ENCODE data around the gene MEX3C.

MEX3C gene

DNA sequence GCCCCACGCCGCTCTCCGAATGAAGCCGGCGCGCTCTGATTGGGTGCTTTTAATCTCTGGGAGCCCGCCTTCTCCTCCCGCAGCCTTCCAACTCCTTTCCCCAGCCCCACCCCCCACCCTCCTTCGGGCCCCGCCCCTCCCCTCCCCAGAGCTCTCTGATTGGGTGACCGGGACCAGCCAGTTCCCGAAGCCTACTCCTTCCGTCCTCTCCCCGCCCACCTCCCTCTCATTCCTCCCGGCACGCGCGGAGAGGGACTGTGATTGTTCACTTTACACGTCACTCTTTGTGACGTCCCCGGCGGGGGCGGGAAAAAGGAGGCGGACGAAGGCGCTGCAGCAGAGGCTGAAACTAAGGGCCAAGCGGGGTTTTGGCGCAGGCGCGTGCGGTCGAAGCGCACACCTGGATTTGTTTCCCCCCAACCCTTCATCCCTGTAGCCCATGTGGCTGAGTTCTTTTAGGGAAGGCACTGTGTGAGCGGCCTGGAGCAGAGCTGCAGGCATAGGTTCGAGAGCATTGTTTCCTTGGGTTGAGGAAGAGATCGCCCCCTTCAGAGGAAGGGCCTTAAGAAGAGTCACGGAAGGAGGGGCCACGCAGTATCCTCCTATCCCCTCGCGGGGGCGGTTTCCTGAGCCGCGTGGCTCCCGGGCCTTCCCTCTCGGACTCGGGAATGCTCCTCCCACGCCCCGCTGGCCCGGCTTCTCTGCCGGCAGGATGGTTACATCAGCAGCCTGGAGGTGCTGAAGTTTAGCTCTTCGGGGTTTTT is at the start of gene MEX3C:
MEX3C (minus strand) TSS at position 21 of the 764 bp plus-strand sequence. CDS start 361 bp downstream, outside the sequence.
- peak; percentile 99 to 100 for DNase-seq

DNA sequence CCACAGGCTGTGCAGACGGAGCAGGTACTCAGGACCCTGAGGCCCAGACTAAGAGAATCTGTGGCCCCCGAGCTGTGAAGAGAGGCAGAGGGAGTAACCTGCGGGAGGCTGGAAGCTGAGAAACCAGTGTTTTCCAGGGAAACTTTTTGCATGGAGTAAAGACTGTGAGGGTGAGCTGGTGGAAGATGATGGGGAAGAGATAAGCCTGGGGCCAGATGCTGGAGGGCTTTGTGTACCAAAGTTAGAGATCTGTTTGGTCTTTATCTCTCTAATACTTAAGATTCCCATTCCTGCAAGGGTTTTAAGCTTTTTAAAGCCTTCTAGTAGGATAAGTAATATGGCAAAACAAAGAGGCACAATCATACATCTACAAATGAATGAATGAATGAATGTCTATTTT is 43.7 kb upstream of the MEX3C start:
- no peak for DNase-seq

DNA sequence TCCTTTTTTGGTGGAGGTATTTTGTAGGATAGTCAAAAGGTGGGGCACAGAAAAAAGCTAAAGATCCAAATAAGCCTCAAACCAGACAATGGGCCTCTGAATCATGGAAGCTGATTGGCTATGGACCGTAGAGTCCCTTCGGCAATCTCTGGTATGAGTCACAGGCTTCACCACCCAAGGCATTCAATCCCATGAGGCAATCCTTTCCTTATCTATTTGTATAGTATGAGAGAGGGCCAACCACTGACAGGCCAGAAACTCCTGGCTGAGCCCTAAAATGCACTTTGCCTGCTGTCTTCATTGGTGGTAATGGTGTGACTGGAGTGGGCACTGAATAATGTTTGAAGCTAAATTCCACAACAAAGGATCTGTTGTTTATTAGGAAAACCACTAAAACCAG is 38.7 kb upstream of the MEX3C start:
- no peak for DNase-seq

DNA sequence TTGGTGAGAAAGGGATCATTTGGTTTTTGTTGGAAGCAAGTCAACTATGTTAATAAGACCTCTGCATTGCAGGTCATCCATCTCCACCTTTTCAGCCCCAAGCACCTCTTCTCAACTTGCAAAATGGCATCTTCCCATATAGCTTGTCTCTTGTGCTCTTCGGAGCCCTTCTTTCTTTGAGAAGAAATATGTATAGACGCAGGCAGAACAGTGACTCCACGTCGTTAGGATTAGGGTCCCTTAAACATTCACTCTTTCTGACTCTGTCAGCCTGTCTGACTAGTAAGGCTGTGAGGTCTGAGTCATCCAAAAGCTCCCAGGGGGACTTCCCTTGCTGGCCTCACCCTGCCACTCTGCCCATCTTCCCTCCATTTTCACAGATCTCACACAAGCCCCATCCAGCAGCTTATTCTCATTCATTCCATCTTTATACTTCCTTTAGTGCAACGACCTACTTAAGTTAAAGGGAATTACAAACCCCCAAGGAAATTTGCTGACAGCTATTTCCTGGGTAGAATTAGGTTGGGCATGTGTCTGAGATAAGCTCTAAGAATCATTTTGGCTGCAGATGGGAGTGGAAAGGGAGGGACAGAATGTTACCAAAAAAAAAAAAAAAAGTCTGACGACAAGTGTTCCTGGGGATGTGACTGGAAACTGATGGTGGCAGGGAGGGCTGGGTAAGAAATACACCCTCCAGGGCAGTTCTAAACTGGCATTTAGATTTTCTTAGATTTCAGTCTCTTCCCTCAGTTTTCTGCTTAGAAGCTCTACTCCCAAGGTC is 37.7 kb upstream of the MEX3C start:
- DNase-seq, result peak; percentile 44 to 62

GRCh38 chr18:51234117-51235008 is 36.9 kb upstream of the MEX3C start:
- peak in 1 of 2 experiments; percentile 24 for DNase-seq

GRCh38 chr18:51229328-51229727 is 31.8 kb upstream of the MEX3C start:
- DNase-seq, result no peak

- DNase-seq, result no peak
Observed at GRCh38 chr18:51227660-51228059, 30.2 kb upstream of the MEX3C start.

- no peak for DNase-seq
Observed at GRCh38 chr18:51226587-51227350, 29.3 kb upstream of the MEX3C start.

DNA sequence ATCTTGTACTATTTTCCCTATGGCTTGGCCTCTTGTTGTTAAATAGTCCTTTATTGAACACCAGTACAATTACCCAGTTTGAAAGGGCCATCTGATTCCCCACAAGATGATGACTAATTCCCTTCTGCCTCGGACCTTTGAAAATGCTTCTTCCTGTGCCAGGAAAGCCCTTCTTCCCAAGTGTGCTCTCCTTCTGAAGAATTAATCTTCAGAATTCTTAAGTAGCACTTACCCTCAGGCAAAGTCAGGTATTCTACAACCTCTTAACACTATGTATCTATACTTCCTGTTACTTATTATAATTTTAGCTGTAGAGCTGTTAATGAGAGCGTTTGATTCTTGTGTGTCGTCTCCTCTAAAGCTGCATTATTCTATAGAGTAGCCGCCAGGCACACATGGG is 28.6 kb upstream of the MEX3C start:
- DNase-seq, result no peak

DNA sequence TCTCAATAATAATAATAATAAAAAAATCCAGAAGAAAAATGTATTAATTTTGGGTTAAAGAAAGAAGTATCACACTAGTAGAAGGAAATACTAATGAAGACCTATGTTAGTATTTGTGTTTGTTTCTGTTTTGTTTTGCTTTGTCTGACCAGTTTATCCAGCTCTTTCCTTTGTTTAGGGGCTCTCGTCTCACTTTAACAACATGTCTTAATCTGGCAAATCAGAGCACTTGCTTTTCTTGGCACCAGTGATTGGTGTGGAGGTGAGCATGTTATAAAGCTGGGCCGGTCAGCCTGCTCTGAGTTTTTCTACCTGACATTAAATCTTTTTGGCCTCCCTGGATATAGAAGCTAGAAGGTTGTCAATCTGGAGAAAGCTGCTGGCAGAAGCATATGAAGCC is 15.1 kb upstream of the MEX3C start:
- no peak for DNase-seq

GRCh38 chr18:51211552-51211951 is 14.1 kb upstream of the MEX3C start:
- DNase-seq, result peak; percentile 70 to 72

GRCh38 chr18:51196811-51197660 is 445 bp downstream of the MEX3C start:
- peak in 1 of 2 experiments; percentile 66 for DNase-seq

DNA sequence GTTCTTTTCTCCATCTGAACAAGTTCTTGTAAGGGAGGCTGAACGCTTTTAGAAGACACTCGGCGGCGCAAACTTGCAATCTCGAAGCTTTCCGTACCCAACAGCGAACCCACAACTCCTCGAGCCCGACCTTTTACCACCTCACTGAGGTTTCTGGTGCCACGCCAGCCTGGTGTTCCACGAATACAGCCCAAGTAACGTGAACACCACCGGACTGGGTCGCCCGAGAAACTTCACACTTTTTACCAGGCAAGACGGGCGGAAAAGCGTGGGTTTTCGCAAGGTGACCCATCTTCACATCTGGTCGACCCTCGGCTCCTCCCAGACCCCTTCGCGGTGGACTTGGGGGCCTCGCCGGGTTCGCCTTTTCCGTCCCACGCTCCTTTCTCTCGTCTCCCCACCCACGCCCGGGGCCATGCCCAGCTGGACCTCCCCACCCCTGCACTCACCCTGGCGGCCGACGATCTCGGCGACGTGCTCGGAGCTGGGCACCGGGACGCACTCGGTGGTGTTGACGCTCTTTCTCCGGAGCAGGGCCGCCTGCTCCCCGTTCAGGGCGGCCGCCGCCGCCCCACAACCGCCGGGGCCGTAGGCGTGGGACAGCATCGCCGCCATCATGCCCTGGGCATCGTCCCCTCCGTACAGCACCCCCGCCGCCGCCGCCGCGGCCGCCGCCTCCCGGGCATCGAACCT is 1.2 kb downstream of the MEX3C start:
- DNase-seq, result peak; percentile 72

DNA sequence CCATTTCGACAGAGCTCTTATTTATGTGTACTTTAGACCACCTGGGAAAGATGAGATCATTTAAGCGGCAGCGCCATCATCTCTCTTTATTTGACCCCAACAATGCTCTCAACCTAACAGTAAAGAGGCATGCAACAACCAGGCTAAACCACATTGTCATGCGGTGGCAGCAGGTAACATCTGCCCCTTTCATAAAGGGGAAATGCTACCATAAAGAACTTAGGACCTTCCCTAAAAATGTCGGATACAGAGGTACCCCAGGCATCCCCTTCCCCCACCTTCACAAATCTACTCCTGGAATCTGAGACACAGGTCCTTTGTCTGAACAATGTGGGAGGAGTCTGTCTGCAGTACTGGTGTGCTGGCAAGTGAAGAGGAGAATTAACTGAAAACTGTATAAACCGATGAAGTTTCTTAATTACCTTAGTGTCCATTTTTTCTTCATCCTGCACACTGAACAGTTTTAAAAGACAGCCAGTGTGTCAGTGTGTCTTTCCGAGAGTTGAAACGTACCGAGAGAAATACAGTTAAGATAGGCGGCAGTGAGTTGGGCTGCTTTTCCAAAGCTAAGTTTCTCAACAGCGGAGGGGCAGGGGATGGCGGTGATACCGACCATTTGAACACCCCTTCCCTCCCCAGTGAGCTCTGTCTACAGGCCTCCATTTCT is 1.9 kb downstream of the MEX3C start:
- peak; percentile 46 to 54 for DNase-seq

GRCh38 chr18:51195086-51195450 is 2.4 kb downstream of the MEX3C start:
- no peak for DNase-seq

- DNase-seq, result no peak
Observed at GRCh38 chr18:51194604-51195003, 2.9 kb downstream of the MEX3C start.

- no peak for DNase-seq
Observed at GRCh38 chr18:51193621-51194287, 3.7 kb downstream of the MEX3C start.

- no peak for DNase-seq
Observed at GRCh38 chr18:51192696-51193095, 4.8 kb downstream of the MEX3C start.

DNA sequence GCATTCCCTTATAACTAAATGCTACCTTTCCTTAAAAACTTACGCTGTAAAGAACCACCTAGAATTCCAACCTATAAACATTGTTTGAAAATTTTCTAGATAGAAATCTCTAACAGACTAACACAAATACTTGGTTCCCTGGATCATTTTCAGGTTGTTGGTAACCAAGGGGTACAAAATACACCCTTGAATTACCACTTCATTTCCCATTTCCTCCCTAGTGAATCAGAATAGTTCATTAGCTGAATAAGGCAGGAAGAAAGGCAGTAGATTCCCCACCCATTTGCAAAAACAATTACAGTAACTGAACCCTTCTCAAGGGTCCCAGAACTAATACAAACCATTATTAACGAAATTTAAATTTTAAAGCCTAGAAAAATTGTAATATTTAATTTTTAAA is 5.5 kb downstream of the MEX3C start:
- DNase-seq, result no peak
